Prostate gland (tissue), 2 donors: ENCODE results near the gene ARL10.

ENCODE experiments used
- CTCF ChIP-seq, 4 experiments: fragments of 200-600 bp in 2 of 4; fragments of 450-650 bp in 2 of 4; sonication (generic) in 2 of 4; IDR thresholded peaks; 1 replicate in 3 of 4; 2 replicates in 1 of 4; pipeline ENCODE4 v1.5.1; 2016 to 2019; ENCODE audit warnings: antibody characterized with exemption in 4 of 4, mild to moderate bottlenecking in 2 of 4, moderate library complexity in 2 of 4
- POLR2A ChIP-seq: fragments of 450-650 bp; IDR thresholded peaks from one replicate; pipeline ENCODE4 v1.6.1; 2016; ENCODE audit warnings: antibody characterized with exemption, mild to moderate bottlenecking
- POLR2AphosphoS5 ChIP-seq: sonication (generic); formaldehyde crosslinking; IDR thresholded peaks from one replicate; pipeline ENCODE4 v1.6.1; 2017; ENCODE audit warnings: antibody characterized with exemption

GRCh38 chr5:176342158-176342483, 23.2 kb upstream of the ARL10 start:
- TF ChIP-seq CTCF (IDR thresholded peaks at IDR 0.05), result no peak
- TF ChIP-seq POLR2A, result no peak
- no peak for TF ChIP-seq POLR2AphosphoS5
